ENCODE measurements around the gene U2SURP.

DNA sequence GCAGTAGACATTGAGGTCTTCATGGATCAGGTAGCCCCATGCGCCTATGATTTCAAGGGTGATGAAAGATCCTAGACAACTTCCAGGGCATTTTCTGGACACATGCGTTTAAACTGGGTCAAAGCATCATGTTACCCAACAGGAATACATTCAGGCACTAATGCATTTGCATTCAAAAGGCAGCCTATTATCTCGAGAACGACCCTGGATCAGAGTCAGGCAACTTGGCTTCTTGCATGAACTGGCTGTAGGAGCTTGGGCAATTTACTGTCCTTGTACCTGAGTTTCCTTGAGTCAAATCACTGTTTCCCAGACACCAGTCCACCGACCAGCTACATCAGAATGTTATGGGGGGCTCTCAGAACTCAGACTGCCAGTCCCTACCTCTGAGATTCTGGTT, 66.7 kb downstream of the U2SURP start:
- TF ChIP-seq, protein P1, sequence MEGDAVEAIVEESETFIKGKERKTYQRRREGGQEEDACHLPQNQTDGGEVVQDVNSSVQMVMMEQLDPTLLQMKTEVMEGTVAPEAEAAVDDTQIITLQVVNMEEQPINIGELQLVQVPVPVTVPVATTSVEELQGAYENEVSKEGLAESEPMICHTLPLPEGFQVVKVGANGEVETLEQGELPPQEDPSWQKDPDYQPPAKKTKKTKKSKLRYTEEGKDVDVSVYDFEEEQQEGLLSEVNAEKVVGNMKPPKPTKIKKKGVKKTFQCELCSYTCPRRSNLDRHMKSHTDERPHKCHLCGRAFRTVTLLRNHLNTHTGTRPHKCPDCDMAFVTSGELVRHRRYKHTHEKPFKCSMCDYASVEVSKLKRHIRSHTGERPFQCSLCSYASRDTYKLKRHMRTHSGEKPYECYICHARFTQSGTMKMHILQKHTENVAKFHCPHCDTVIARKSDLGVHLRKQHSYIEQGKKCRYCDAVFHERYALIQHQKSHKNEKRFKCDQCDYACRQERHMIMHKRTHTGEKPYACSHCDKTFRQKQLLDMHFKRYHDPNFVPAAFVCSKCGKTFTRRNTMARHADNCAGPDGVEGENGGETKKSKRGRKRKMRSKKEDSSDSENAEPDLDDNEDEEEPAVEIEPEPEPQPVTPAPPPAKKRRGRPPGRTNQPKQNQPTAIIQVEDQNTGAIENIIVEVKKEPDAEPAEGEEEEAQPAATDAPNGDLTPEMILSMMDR (IDR thresholded peaks at IDR 0.05) = no peak
- TF ChIP-seq EP300 (IDR thresholded peaks at IDR 0.05) (no peak), POLR2A (IDR thresholded peaks at IDR 0.05) (no peak), POLR2AphosphoS5 (IDR thresholded peaks at IDR 0.05) (no peak)

Measured in upper lobe of left lung (tissue), 4 donors.